Coronary artery (tissue), 2 donors: ENCODE results near the gene CMC2.

Source experiments
- DNase-seq: peaks from one replicate; pipeline ENCODE4 v3.0.0-alpha.2; 2017; ENCODE audit warnings: low spot score
- H3K27ac ChIP-seq, 2 donors: fragments of 200-600 bp; sonication (generic); one replicate each; pipeline ENCODE4 v1.5.1; 2016 to 2019
- H3K4me3 ChIP-seq: fragments of 200-600 bp; sonication (generic); 2 replicates; pipeline ENCODE4 v1.5.1; 2016; ENCODE audit warnings: mild to moderate bottlenecking, moderate library complexity
- TF ChIP-seq, protein P1 (sequence below): fragments of 200-600 bp; sonication (generic); IDR thresholded peaks from one replicate; pipeline ENCODE4 v1.5.1; 2019; ENCODE audit warnings: antibody characterized with exemption

CMC2 gene

DNA sequence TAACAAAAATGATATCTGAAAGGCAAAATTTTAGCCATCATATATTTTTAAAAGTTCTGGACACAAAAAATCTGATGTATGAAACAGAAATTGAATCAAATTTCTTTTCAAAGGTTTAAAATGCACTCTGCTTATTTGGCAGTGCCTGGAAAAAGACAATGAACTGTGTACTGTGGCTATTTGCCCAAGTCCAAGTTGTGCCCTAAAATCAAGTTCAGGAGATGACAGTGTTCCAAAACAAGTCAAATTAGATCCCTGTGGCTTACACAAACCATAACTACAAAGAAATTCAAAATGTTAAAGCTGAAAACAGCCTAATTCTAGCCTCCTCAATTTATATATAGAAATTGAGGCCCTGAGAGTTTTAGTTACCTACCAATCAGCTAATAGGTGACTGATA, 25.6 kb downstream of the CMC2 start:
- TF ChIP-seq, protein P1, sequence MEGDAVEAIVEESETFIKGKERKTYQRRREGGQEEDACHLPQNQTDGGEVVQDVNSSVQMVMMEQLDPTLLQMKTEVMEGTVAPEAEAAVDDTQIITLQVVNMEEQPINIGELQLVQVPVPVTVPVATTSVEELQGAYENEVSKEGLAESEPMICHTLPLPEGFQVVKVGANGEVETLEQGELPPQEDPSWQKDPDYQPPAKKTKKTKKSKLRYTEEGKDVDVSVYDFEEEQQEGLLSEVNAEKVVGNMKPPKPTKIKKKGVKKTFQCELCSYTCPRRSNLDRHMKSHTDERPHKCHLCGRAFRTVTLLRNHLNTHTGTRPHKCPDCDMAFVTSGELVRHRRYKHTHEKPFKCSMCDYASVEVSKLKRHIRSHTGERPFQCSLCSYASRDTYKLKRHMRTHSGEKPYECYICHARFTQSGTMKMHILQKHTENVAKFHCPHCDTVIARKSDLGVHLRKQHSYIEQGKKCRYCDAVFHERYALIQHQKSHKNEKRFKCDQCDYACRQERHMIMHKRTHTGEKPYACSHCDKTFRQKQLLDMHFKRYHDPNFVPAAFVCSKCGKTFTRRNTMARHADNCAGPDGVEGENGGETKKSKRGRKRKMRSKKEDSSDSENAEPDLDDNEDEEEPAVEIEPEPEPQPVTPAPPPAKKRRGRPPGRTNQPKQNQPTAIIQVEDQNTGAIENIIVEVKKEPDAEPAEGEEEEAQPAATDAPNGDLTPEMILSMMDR, result no peak

DNA sequence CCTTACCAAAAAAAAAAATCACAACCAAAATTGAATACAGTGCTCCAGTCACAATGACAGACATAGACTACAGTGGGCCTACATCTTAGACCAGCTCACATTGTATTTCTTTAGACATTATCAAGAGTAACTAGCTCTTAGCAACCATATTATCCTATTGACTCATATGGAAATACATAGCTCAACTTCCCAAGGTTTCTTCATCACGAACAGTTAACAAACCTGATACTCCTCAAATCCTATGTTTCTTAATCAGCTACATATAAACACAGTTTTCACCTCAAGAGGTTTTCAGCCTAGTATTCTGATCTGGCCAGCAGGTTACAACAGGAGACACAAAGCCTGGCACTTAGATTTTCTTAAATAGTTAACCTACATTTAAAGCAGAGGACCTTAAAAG, 29.7 kb downstream of the CMC2 start:
- DNase-seq, result no peak
- Histone ChIP-seq H3K27ac (no peak overlapping the region), H3K4me3 (no peak overlapping the region)
- TF ChIP-seq, protein P1, result no peak

More for the DNA sequence above, 25.6 kb downstream of the CMC2 start:
- H3K4me3 ChIP-seq, result no peak overlapping the region
- DNase-seq, result no peak
- no peak overlapping the region for H3K27ac ChIP-seq

DNA sequence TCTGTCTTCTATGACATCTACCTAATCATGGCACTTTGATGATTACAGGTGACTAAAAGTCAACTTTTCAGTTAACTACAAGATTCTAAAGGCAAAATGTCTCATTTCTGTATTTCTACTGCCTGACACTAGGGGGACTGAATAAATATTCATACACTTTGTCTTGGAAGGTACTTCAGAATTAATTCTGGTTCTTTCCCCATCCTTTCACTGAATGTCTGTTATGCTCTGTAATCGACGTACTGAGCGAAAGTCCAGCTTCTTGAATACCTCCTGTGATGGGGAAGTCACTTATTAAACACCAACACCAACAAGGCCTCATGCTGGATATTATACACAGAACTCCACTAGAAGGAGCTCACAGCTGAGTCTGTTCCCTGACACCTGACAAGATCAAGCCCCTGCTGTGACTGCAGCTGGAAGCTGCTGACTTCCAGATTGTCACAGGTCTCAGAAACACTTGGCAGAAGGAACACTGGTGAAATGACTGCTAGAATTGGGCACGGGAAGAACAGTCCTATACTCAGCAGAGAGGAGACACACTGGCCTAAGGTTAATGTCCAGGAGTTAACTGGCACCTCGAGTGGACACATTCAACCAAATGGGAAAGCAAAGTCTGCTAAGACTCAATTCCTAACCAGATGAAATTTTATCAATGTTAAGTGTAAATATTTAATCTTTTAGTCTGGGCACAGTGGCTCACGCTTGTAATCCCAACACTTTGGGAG, 31.9 kb downstream of the CMC2 start:
- TF ChIP-seq, protein P1, result no peak
- H3K27ac ChIP-seq, result no peak overlapping the region
- DNase-seq, result no peak
- H3K4me3 ChIP-seq, result no peak overlapping the region

DNA sequence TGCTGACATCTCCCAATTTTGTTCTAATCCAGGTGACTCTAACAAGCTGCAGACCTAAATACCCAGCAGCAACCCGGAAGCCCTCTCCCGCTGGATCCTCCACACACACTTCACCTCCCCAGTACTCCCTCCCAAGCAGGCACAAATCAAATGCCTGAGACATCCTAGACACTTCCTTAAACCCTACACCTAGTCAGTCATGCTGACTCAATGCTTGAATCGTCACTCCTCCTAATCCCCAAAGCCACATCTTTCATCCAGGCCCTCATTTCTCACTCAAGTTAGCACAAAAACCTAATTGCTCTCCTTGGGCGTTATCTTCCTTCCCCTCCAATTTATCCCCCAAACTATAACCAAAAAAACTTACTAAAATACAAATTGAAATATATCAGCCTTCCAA, 32.7 kb downstream of the CMC2 start:
- TF ChIP-seq, protein P1, result no peak
- Histone ChIP-seq H3K27ac (no peak overlapping the region), H3K4me3 (no peak overlapping the region)
- no peak for DNase-seq

DNA sequence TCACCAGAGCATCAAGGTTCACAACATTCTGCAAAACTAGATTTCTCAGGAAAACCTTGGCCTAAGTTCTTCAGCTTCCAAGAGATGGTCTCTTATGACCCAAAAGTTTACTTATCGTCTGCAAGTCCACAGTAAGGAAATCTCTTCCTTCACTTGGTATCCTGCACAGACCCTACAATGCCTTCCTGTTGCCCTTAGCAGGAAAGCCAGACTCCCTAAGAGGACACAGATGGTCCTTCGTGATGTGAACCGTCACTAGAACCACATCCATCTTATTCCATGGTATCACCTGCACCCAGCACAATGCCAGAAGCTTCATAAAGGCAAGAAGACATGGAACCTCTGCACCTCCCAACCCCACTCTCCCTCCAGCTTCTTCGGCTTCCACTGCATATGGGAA, 34.1 kb downstream of the CMC2 start:
- DNase-seq, result no peak
- TF ChIP-seq, protein P1, result no peak
- H3K27ac ChIP-seq, result no peak overlapping the region
- no peak overlapping the region for H3K4me3 ChIP-seq

DNA sequence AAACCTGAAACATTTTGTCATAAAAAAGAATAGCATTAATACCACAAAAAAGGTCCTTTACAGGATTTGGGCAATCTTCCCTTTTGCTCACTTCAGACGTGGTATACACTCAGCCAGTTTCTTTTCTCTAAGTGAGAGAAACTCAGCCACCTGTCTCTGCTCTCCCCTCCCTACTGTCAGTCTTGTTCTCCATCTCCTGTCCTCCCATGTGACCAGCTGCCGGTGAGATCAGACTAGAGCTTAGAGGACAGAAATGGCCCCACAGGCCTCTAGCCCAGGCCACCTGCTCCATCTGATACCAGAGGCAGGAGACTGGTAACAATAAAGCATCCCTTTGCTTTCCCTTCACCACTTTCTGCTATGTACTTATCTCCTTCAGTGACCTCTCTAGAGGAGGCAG, 34.9 kb downstream of the CMC2 start:
- Histone ChIP-seq H3K4me3 (no peak overlapping the region), H3K27ac (no peak overlapping the region)
- TF ChIP-seq, protein P1, result no peak
- no peak for DNase-seq

DNA sequence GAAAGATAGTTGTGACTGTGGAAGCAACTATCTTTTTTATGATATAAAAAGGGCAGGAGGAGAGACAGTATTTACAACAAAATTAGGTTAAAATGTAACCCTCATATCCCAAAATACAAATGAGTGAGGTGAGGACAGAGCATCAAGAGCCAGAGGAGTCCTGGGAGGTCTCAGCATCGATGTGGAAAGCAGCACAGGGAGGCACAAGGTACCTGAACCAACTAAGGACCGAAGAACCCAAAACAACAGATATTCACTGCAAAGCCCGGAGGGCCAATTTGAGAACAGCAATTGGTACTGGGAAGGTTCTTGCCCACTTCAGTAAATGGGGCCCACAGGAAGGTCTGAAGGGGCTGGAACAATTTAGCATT, 37.6 kb downstream of the CMC2 start:
- no peak overlapping the region for H3K27ac ChIP-seq
- H3K4me3 ChIP-seq, result no peak overlapping the region
- TF ChIP-seq, protein P1, result no peak
- no peak for DNase-seq
